ENCODE results near the gene HERC2.

HERC2 gene

DNA sequence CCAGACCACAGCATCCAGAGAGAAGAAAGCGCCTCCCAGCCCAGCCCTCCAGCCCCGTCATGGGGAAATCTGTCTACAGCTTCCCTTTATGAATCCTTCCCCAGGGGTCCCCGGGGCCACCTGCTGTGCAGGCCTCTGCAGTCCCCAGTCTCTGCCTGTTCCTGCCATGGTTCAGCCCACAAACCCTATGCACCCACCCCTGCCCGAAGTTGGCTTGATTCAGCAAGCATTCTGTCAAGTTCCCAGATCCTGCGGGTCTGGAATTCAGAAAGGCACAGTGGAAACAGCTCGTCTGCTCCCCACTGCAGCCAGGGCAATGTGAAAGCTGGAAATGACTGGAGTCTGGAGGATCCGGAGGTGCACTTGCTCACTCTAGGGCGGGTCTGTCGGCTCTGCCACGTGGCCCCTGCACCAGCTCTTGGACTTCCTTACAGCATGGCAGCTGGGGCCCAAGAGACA is 220.0 kb downstream of the HERC2 start:
- TF ChIP-seq, protein P1, sequence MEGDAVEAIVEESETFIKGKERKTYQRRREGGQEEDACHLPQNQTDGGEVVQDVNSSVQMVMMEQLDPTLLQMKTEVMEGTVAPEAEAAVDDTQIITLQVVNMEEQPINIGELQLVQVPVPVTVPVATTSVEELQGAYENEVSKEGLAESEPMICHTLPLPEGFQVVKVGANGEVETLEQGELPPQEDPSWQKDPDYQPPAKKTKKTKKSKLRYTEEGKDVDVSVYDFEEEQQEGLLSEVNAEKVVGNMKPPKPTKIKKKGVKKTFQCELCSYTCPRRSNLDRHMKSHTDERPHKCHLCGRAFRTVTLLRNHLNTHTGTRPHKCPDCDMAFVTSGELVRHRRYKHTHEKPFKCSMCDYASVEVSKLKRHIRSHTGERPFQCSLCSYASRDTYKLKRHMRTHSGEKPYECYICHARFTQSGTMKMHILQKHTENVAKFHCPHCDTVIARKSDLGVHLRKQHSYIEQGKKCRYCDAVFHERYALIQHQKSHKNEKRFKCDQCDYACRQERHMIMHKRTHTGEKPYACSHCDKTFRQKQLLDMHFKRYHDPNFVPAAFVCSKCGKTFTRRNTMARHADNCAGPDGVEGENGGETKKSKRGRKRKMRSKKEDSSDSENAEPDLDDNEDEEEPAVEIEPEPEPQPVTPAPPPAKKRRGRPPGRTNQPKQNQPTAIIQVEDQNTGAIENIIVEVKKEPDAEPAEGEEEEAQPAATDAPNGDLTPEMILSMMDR (IDR thresholded peaks at IDR 0.05; ENCODE audit: extremely low read depth, missing control alignments) = no peak

DNA sequence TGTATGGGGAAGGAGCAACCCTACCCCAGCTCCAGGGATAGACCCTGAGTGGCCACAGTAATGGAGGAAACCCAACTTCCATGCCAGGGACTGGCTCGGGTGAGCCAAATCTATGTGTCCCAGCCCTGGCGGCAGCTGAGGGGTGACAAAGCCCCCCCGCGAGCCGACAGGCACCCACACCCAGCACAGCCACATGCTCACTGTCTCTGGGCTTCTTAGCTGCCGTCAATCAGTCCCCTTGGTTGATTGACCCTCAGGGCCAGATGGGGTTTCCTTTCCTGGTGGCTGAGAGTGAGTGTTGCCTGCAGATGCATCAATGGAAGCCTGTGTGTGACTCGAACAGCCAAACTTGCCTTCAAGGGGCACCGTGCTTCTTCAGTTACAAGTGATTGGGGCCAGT is 220.8 kb downstream of the HERC2 start:
- DNase-seq (ENCODE audit: low spot score) = no peak
- TF ChIP-seq, protein P1 (IDR thresholded peaks at IDR 0.05; ENCODE audit: extremely low read depth, missing control alignments) = no peak

More for the DNA sequence above, 220.0 kb downstream of the HERC2 start:
- no peak for DNase-seq (ENCODE audit: low spot score)

DNA sequence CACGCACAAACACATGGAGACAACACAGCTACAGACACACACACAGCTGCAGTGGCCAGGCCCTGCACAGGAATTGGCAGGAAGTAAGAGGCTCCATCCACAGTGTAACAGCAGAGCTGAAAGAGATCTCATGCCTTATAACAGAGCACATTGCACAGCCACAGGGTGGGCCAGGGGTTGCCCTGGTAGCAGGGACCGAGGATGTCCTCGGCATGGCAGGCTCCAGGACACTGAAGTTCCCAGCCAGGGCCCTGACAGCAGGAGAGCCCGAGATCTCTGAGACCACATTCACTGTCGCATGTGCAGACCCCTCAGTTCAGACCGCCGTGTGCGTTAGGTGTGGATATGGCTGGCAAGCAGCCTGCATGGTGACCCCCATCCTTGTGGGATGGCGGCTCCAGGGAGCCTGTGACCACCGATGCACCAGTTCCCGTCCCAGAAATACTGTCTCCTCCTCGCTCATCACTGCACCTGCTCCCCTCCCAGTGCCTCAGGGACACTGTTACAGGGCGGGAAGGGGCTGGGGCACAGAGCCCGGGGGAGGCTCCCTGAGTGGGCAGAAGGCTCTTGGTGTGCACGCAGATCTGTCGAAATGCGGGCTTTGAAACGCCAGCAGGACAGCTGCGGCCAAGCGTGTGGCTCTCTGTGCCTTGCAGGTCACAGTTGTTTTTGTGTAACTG is 221.3 kb downstream of the HERC2 start:
- TF ChIP-seq, protein P1 (IDR thresholded peaks at IDR 0.05; ENCODE audit: extremely low read depth, missing control alignments) = no peak
- no peak for DNase-seq (ENCODE audit: low spot score)

DNA sequence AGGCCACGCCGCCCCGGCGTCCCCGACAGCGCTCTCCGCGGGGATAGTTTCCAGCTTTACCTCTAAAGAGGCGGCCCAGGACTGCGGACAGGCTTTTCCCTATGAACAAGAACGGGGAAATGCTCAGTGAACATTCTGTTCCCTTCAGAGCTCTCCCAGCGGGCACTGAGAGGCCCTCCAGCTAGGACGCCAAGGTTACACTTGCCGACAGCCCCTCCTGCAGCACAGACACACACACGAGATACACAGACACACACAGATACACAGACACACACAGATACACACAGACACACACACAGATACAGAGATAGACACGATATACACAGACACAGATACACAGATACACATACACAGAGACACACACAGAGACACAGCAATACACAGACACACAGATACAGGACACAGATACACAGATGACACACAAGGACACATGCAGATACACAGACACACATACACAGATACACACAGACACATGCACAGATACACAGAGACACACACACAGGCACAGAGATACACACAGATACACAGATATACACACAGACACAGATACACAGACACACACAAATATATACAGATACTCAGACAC is 222.3 kb downstream of the HERC2 start:
- TF ChIP-seq, protein P1 (IDR thresholded peaks at IDR 0.05; ENCODE audit: extremely low read depth, missing control alignments) = no peak
- DNase-seq (ENCODE audit: low spot score) = no peak

DNA sequence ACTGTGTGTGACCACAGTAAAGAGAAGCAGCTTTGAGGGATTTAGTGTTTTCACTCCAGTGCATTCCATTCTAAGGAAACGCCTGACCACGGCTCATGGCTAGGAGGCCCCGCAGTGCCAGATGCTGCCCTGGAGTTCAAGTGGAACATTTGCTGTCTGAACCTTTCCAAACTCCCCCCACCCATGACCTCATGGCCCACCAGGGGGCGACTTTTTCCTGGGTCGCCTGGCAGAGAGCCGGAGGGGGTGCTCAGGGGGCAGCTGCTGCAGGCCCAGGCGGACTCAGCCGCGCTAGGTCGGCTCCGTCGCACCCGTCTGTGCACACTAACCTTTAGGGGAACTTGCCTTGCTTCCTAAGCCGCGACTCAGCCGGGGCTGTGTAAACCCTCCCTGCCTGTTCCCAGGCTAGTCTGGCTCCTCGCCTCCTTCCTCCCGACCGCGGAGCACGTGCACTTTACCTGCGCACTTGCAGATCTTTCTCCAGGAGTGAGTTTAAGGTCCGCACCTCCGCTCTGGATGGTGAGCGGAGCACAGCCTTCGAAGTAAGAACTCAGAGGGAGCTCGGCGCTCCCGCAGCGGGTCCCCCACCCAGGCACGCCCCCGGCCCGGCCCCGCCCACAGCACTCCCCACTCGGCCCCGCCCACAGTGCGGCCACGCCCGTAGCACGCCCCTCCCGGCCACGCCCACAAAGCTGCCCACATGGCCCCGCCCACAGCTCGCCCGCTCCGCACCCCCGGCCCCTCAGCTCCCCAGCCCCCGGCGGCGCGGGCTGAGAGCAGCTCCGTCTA is 223.0 kb downstream of the HERC2 start, which contains the start of gene OCA2:
TSS of gene OCA2 (minus strand) at position 550 of the 789 bp plus-strand sequence. CDS start 17,441 bp downstream, outside the sequence.
- no peak for DNase-seq (ENCODE audit: low spot score)
- TF ChIP-seq, protein P1 (IDR thresholded peaks at IDR 0.05; ENCODE audit: extremely low read depth, missing control alignments) = no peak

DNA sequence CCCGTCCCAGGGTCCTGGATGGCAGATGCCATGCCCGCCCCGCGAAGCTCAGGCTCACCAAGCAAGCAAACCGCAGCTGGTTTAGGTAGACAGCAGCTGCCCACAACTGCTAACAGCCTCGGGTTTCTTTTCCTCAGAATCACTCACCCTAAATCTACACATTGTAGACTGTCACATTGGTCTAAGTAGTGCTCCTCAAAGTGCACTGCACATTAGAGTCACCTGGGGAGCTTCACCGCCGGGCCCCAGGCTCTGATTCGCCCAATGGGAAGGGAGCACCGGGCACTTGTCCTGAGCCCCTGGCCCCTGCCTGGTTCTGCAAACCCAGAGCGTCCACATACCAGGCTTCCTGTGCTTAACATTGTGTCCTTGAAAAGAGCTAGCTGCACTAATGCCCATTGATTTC is 223.6 kb downstream of the HERC2 start:
- no peak for DNase-seq (ENCODE audit: low spot score)
- TF ChIP-seq, protein P1 (IDR thresholded peaks at IDR 0.05; ENCODE audit: extremely low read depth, missing control alignments) = no peak

Measured in GM20000 (cell line).